GM21381 (cell line): Measurements from ENCODE around the gene ZC3H7A.

Source experiments
- ATAC-seq: cut with Tn5 transposase; IDR thresholded peaks from one replicate; pipeline ENCODE4 v1.9.1; 2021; ENCODE audit warnings: mild to moderate bottlenecking, moderate library complexity; ENCODE audit not compliant: unreplicated experiment

Gene ZC3H7A

GRCh38 chr16:11779074-11779473, 18.0 kb downstream of the ZC3H7A start:
- ATAC-seq: no peak

GRCh38 chr16:11774065-11774626, 22.9 kb downstream of the ZC3H7A start:
- no peak for ATAC-seq

- no peak for ATAC-seq
Observed at GRCh38 chr16:11768849-11769248, 28.2 kb downstream of the ZC3H7A start.

GRCh38 chr16:11762431-11762830, 34.6 kb downstream of the ZC3H7A start:
- no peak for ATAC-seq

- ATAC-seq: no peak
Observed at GRCh38 chr16:11759997-11760396, 37.1 kb downstream of the ZC3H7A start.

- no peak for ATAC-seq
Observed at GRCh38 chr16:11759163-11759834, 37.8 kb downstream of the ZC3H7A start.

GRCh38 chr16:11757671-11758545, 39.1 kb downstream of the ZC3H7A start:
- no peak for ATAC-seq

GRCh38 chr16:11756248-11756647, 40.8 kb downstream of the ZC3H7A start:
- no peak for ATAC-seq

- no peak for ATAC-seq
Observed at GRCh38 chr16:11755022-11755760, 41.9 kb downstream of the ZC3H7A start.

GRCh38 chr16:11752856-11753255, 44.2 kb downstream of the ZC3H7A start:
- no peak for ATAC-seq

- ATAC-seq: no peak
Observed at GRCh38 chr16:11750056-11750455, 47.0 kb downstream of the ZC3H7A start.

GRCh38 chr16:11748404-11749254, 48.4 kb downstream of the ZC3H7A start:
- ATAC-seq: no peak

- ATAC-seq: no peak
Observed at GRCh38 chr16:11747949-11748403, 49.1 kb downstream of the ZC3H7A start.

- ATAC-seq: no peak
Observed at GRCh38 chr16:11744075-11744470, 53.0 kb downstream of the ZC3H7A start.

- no peak for ATAC-seq
Observed at GRCh38 chr16:11743308-11744074, 53.6 kb downstream of the ZC3H7A start.

- ATAC-seq: peak; percentile 85
Observed at GRCh38 chr16:11742536-11743307, 54.3 kb downstream of the ZC3H7A start, which contains the start of gene TXNDC11. Gene TXNDC11, minus strand, starts transcription at chr16:11742857. Its CDS starts 127 bp downstream, at chr16:11742730.

- ATAC-seq: peak; percentile 32
Observed at GRCh38 chr16:11742093-11742535, 54.9 kb downstream of the ZC3H7A start.

GRCh38 chr16:11740567-11740966, 56.5 kb downstream of the ZC3H7A start:
- no peak for ATAC-seq
